ENCODE results near the gene AATK. TPM values are rescaled to one million over a fixed set of nuclear protein-coding genes. Genes with fewer than 3 reads are reported as not detected.
A peak's percentile ranks its signal among the peaks of the same experiment; 100 is the strongest.

Gene AATK
- total and polyA plus RNA-seq, 2 of the 13 experiments (the other 11 are each of a cell fraction or from before 2014, with no cell fraction given): 2.9 to 8.4 TPM

- TF ChIP-seq ZNF816 (CRISPR knock-in tag; IDR thresholded peaks at IDR 0.05; ENCODE audit: borderline replicate concordance): no peak
- TF ChIP-seq ZNF350 (CRISPR knock-in tag; IDR thresholded peaks at IDR 0.05; ENCODE audit: borderline replicate concordance, low read depth): peak; percentile 88; the same call in 1 of the 2 replicates
- 0 out of 2 replicates have a peak, but pooled peaks have one; percentile 63 for TF ChIP-seq ZNF430 (CRISPR knock-in tag; IDR thresholded peaks at IDR 0.05)
- TF ChIP-seq ZC3H13 (CRISPR knock-in tag; IDR thresholded peaks at IDR 0.05): peak; percentile 59; the same call in 1 of the 2 replicates
- TF ChIP-seq HCFC1 (IDR thresholded peaks at IDR 0.05; ENCODE audit: low read depth, low read length): peak; percentile 15; the same call in 1 of the 2 replicates
- no peak for TF ChIP-seq ARNT2 (CRISPR knock-in tag; IDR thresholded peaks at IDR 0.05; ENCODE audit: low read depth)
- no peak for TF ChIP-seq HNF1A (IDR thresholded peaks at IDR 0.05; ENCODE audit: low read depth)
- no peak for TF ChIP-seq HNF1A (CRISPR knock-in tag; IDR thresholded peaks at IDR 0.05; ENCODE audit: borderline replicate concordance)
- TF ChIP-seq DMTF1 (CRISPR knock-in tag; IDR thresholded peaks at IDR 0.05): no peak
- peak; percentile 56; the same call in 1 of the 2 replicates for TF ChIP-seq ARNTL (CRISPR knock-in tag; IDR thresholded peaks at IDR 0.05)
- TF ChIP-seq PHF20 (CRISPR knock-in tag; IDR thresholded peaks at IDR 0.05): no peak
- peak; percentile 50; the same call in 1 of the 2 replicates for TF ChIP-seq ZNF691 (CRISPR knock-in tag; IDR thresholded peaks at IDR 0.05; ENCODE audit: borderline replicate concordance, low read depth)
- no peak; the same call in 1 of the 2 replicates for TF ChIP-seq ZNF678 (CRISPR knock-in tag; IDR thresholded peaks at IDR 0.05)
- TF ChIP-seq GZF1 (CRISPR knock-in tag; IDR thresholded peaks at IDR 0.05): peak; percentile 63; the same call in 1 of the 2 replicates
- TF ChIP-seq HMG20A (CRISPR knock-in tag; IDR thresholded peaks at IDR 0.05; ENCODE audit: borderline replicate concordance): no peak
- peak; percentile 85; the same call in 1 of the 2 replicates for TF ChIP-seq MAFG (CRISPR knock-in tag; IDR thresholded peaks at IDR 0.05)
- TF ChIP-seq KLF16 (CRISPR knock-in tag; IDR thresholded peaks at IDR 0.05): 0 out of 4 replicates have a peak, but pooled peaks of 1 of the 2 experiments have one; percentile 67
- TF ChIP-seq ZNF337 (CRISPR knock-in tag; IDR thresholded peaks at IDR 0.05; ENCODE audit: borderline replicate concordance, low read depth): no peak
- TF ChIP-seq CTCF (CRISPR knock-in tag; IDR thresholded peaks at IDR 0.05): peak; percentile 99
- no peak for TF ChIP-seq ZNF879 (CRISPR knock-in tag; IDR thresholded peaks at IDR 0.05)
Measured at GRCh38 chr17:81097134-81097942, 68.7 kb downstream of the AATK start (continued).

Data from HepG2 (cell line).